Lower leg skin (tissue), 4 donors: Measurements from ENCODE around the gene R3HDM4. TPM values are rescaled to one million over a fixed set of nuclear protein-coding genes. Genes with fewer than 3 reads are reported as not detected.

Experiments used
- DNase-seq, 2 donors: peaks; one replicate each; pipeline ENCODE4 v3.0.0-alpha.2; 2019; ENCODE audit warnings: low spot score in 2 of 2
- H3K4me3 ChIP-seq: fragments of 200-600 bp; sonication (generic); 2 replicates; pipeline ENCODE4 v1.5.1; 2017; ENCODE audit warnings: mild to moderate bottlenecking, low read depth; ENCODE audit not compliant: poor library complexity, severe bottlenecking
- CTCF ChIP-seq, 3 donors: fragments of 450-650 bp; IDR thresholded peaks; one replicate each; pipeline ENCODE4 v1.5.1; 2016; ENCODE audit warnings: antibody characterized with exemption in 3 of 3, mild to moderate bottlenecking in 3 of 3, moderate library complexity in 2 of 3
- POLR2A ChIP-seq, 2 donors: fragments of 450-650 bp; IDR thresholded peaks; one replicate each; pipeline ENCODE4 v1.6.1; 2016 to 2017; ENCODE audit warnings: antibody characterized with exemption in 2 of 2, mild to moderate bottlenecking in 1 of 2, moderate library complexity in 1 of 2
- WGBS, 2 donors: methylation state at CpG; one replicate each; pipeline ENCODE4 v1.1.5; 2018; 5-methylcytosine and 5-hydroxymethylcytosine counted together
- intact Hi-C: fragments of 100-400 bp; cut with DNase I; formaldehyde crosslinking; loops from one replicate; pipeline ENCODE4 v1.15.0; 2023; ENCODE audit warnings: low total_unique reads
- total RNA-seq, 4 donors: library from RNA; depleted of rRNA; stranded (reverse); fragments of >200 nt; gene quantifications; one replicate each; pipeline ENCODE4 v1.1.0, GENCODE V29; 2016

R3HDM4 gene
- total RNA-seq, 4 donors from 2014 or later = 58.1 to 75.6 (median 65.8) TPM

- no peak for DNase-seq
- intact Hi-C loops = no loop called here
- WGBS, 2 donors = 60 to 70% methylated on average over 20 to 28 of the region's 29 CpGs
- no peak for TF ChIP-seq CTCF (IDR thresholded peaks at IDR 0.05)
- no peak for TF ChIP-seq POLR2A (IDR thresholded peaks at IDR 0.05)
- H3K4me3 ChIP-seq = no peak overlapping the region
Measured at GRCh38 chr19:876780-877314, 36.2 kb downstream of the R3HDM4 start.

GRCh38 chr19:876089-876488 lies 36.9 kb downstream of the R3HDM4 start:
- WGBS, 2 donors = 81 to 83% methylated on average over 18 of the region's 18 CpGs

GRCh38 chr19:875265-875879 lies 37.6 kb downstream of the R3HDM4 start:
- H3K4me3 ChIP-seq = no peak overlapping the region
- WGBS, 2 donors = 91 to 95% methylated on average over 25 to 28 of the region's 28 CpGs
- no peak for TF ChIP-seq CTCF (IDR thresholded peaks at IDR 0.05)
- no peak for TF ChIP-seq POLR2A (IDR thresholded peaks at IDR 0.05)
- no peak for DNase-seq
- intact Hi-C loops = no loop called here

More at GRCh38 chr19:876089-876488, 36.9 kb downstream of the R3HDM4 start:
- TF ChIP-seq CTCF (IDR thresholded peaks at IDR 0.05) (no peak), POLR2A (IDR thresholded peaks at IDR 0.05) (no peak)
- no peak for DNase-seq
- intact Hi-C loops = no loop called here
- H3K4me3 ChIP-seq = no peak overlapping the region

GRCh38 chr19:873561-874041 lies 39.4 kb downstream of the R3HDM4 start:
- intact Hi-C loops = no loop called here
- H3K4me3 ChIP-seq = no peak overlapping the region
- DNase-seq = no peak
- 92 to 97% methylated on average over 17 to 20 of the region's 22 CpGs for WGBS, 2 donors
- TF ChIP-seq CTCF (IDR thresholded peaks at IDR 0.05) = no peak
- no peak for TF ChIP-seq POLR2A (IDR thresholded peaks at IDR 0.05)

- WGBS, 2 donors = 69 to 75% methylated on average over 9 to 13 of the region's 13 CpGs
- no peak for DNase-seq
- H3K4me3 ChIP-seq = no peak overlapping the region
- TF ChIP-seq CTCF (IDR thresholded peaks at IDR 0.05) (no peak), POLR2A (IDR thresholded peaks at IDR 0.05) (no peak)
- intact Hi-C loops = no loop called here
Measured at GRCh38 chr19:873084-873483, 39.9 kb downstream of the R3HDM4 start.
